ENCODE measurements around the gene DNAJB5.

- TF ChIP-seq CTCF (IDR thresholded peaks at IDR 0.05; ENCODE audit: poor library complexity, severe bottlenecking): no peak
- TF ChIP-seq POLR2AphosphoS5 (IDR thresholded peaks at IDR 0.05): peak; percentile 8
These were observed 1.5 kb downstream of the DNAJB5 start for GRCh38 chr9:34990908-34991606.

All from neural cell (in vitro differentiated cells).